ENCODE data around the gene SRSF11.
A peak's percentile ranks its signal among the peaks of the same experiment; 100 is the strongest.
"Not testable (repeated sequence)": the region's sequence is repeated elsewhere in the genome, so short reads cannot be mapped to it uniquely, and the experiment has no call there.

The SRSF11 gene, protein sequence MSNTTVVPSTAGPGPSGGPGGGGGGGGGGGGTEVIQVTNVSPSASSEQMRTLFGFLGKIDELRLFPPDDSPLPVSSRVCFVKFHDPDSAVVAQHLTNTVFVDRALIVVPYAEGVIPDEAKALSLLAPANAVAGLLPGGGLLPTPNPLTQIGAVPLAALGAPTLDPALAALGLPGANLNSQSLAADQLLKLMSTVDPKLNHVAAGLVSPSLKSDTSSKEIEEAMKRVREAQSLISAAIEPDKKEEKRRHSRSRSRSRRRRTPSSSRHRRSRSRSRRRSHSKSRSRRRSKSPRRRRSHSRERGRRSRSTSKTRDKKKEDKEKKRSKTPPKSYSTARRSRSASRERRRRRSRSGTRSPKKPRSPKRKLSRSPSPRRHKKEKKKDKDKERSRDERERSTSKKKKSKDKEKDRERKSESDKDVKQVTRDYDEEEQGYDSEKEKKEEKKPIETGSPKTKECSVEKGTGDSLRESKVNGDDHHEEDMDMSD

DNA sequence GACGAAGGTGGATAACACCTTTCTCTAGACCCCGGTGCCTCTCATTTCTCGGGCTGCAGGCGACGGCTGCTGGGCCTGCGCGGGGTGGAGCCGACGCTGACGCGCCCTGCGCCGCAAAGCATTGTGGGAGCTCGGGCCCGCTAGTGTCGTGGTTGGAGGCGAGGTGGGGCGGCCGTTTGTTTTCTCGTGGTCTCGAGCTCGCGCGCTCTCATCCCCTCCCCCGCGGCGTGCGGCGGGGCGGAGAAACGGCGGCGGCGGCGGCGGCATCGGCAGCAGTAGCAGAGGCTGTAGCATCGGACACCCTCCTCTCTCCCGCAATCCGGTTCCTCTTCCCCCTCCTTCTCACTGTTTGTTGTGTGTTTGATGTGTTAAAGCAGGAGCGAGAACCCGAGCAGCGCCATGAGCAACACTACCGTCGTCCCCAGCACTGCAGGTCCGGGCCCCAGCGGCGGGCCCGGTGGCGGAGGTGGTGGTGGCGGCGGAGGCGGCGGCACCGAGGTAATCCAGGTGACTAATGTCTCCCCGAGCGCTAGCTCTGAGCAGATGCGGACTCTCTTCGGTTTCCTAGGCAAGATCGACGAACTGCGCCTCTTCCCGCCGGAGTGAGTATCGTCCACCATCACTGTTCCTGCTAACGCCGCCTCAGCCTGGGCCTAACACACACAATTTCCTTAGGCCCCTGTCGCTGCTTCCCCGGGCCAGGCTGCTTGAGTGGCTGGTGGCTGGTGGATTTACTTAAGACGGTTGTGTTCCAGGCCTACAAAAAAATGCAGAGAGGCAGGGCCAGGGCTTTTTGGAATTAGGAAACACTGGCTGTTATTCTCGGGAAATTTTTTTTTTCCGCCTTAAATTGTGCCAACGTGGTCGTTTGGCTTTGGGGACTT lies at the start of gene SRSF11:
SRSF11 (plus strand) TSS at position 143 of the 884 bp plus-strand sequence; CDS start at position 400, 257 bp downstream.
- peak; percentile 88 to 91 for DNase-seq (ENCODE audit: low read depth in 2 of 2)

DNA sequence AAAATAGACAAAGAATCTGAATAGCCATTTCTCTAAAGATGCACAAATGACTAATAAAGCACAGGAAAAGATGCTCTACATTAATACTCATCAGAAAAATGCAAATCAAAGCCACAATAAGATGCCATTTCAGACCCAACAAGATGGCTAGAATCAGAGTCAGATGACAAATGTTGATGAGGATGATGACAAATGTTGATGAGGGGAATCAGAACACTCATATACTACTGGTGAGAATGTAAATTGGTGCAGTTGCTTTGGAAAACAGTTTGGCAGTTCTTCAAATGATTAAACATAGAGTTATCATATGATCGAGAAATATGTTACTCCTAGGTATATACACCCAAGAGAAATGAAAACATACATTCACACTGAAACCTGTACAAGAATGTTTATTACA lies 49.7 kb upstream of the SRSF11 start:
- no peak for DNase-seq (ENCODE audit: low read depth in 2 of 2)

DNA sequence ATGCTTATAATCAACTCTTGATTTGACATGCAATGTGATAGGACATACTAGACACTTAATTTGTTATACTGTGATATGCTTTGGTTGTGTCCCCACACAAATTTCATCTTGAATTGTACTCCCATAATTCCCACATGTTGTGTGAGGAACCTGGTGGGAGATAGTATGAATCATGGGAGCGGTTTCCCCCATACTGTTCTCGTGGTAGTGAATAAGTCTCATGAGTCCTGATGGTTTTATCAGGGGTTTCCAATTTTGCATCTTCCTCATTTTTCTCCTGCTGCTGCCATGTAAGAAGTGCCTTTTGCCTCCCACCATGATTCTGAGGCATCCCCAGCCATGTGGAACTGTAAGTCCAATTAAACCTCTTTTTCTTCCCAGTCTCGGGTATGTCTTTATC lies 36.0 kb upstream of the SRSF11 start:
- not testable (repeated sequence) for DNase-seq (ENCODE audit: low read depth in 2 of 2)

- DNase-seq (ENCODE audit: low read depth in 2 of 2), result no peak
These were observed 32.7 kb upstream of the SRSF11 start for GRCh38 chr1:70188522-70188921.

GRCh38 chr1:70190180-70190579 lies 31.0 kb upstream of the SRSF11 start:
- no peak for DNase-seq (ENCODE audit: low read depth in 2 of 2)

DNA sequence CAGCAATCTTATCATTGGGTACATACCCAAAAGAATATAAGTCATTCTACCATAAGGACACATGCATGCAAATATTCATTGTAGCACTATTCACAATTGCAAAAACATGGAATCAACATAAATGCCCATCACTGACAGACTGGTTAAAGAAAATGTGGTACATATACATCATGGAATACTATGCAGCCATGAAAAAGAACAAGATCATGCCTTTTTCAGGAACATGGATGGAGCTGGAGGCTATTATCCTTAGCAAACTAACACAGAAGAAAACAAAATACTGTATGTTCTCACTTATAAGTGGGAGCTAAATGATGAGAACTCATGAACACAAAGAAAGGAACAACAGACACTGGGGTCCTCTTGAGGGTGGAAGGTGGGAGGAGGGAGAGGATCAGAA lies 28.7 kb upstream of the SRSF11 start:
- not testable (repeated sequence) for DNase-seq (ENCODE audit: low read depth in 2 of 2)

- DNase-seq (ENCODE audit: low read depth in 2 of 2), result no peak
These were observed 26.6 kb upstream of the SRSF11 start for GRCh38 chr1:70194601-70195000.

DNA sequence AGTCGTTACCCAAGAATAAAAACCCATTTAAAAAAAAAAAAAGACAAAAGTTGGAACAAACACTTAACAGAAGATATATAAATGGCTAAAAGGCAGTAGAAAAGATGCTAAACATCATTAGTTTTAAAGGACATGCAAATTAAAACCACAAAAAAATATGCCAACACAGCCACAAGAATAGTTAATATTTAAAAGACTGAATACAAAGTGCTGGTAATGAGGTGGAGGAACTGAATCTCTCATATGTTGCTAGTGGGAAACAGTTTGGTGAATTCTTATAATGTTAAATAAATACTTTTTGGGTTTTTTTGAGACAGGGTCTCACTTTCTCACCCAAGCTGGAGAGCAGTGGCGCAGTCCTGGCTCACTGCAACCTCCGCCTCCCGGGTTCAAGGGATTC lies 25.8 kb upstream of the SRSF11 start:
- no peak for DNase-seq (ENCODE audit: low read depth in 2 of 2)

- no peak for DNase-seq (ENCODE audit: low read depth in 2 of 2)
These were observed 24.8 kb upstream of the SRSF11 start for GRCh38 chr1:70196333-70196732.

- no peak for DNase-seq (ENCODE audit: low read depth in 2 of 2)
These were observed 21.1 kb upstream of the SRSF11 start for GRCh38 chr1:70200065-70200464.

GRCh38 chr1:70202173-70202758 lies 18.9 kb upstream of the SRSF11 start:
- no peak for DNase-seq (ENCODE audit: low read depth in 2 of 2)

- no peak for DNase-seq (ENCODE audit: low read depth in 2 of 2)
These were observed 17.0 kb upstream of the SRSF11 start for GRCh38 chr1:70204139-70204538.

GRCh38 chr1:70204600-70204999 lies 16.6 kb upstream of the SRSF11 start:
- no peak for DNase-seq (ENCODE audit: low read depth in 2 of 2)

GRCh38 chr1:70205071-70205433 lies 16.1 kb upstream of the SRSF11 start:
- no peak for DNase-seq (ENCODE audit: low read depth in 2 of 2)

DNA sequence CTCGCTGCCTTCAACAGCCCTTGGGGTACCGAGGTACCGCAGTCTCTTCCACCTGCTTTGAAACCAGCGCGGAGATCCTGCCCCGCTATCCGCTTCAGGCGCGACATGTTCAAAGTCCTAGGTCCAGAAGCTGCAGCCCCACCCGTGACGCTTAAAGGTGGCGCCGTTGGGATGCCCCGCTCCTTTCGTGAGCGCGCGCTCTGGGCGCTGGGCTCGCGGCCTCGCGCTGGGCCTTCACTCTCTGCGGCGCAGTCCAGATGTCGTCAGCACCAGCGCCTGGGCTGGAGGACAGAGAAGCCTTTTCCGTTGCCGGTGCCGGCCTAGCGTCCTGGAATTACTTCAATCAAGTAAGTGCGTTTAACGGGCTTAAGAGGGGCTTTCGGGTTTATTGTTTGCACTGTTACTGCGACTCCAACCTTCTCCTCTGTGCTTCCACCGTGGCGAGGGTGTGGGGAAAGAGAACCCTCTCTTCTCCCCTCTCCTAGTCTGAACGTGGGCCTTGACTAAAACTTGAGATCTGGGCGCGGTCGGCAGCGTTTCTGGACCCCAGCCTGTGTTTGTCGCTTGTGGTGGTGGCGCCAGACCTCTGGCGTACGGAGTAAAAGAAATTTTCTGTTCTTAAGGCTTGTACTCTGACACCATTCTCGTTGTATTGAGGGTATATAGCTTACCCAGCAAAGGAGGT lies 15.6 kb upstream of the SRSF11 start, which contains the start of gene LRRC40:
LRRC40 (minus strand) TSS at position 146 of the 685 bp plus-strand sequence; CDS start at position 107, 39 bp downstream.
- peak; percentile 87 to 88 for DNase-seq (ENCODE audit: low read depth in 2 of 2)

GRCh38 chr1:70206833-70207232 lies 14.3 kb upstream of the SRSF11 start:
- DNase-seq (ENCODE audit: low read depth in 2 of 2), result not testable (repeated sequence)

- DNase-seq (ENCODE audit: low read depth in 2 of 2), result no peak
These were observed 13.7 kb upstream of the SRSF11 start for GRCh38 chr1:70207492-70207891.

DNA sequence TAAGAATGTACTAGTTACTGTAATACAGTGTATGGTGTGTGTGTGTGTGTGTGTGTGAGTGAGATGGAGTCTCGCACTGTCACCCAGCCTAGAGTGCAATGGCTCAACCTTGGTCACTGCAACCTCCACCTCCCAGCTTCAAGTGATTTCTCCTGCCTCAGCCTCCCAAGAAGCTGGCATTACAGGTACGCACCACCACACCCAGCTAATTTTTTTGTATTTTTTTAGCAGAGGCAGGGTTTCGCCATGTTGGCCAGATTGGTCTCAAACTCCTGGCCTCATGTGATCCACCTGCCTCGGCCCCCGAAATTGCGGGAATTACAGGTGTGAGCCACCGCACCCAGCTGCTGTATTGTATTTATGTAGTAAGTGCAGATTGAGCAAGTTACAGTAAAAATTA lies 12.9 kb upstream of the SRSF11 start:
- no peak for DNase-seq (ENCODE audit: low read depth in 2 of 2)

GRCh38 chr1:70210820-70211219 lies 10.4 kb upstream of the SRSF11 start:
- no peak for DNase-seq (ENCODE audit: low read depth in 2 of 2)

DNA sequence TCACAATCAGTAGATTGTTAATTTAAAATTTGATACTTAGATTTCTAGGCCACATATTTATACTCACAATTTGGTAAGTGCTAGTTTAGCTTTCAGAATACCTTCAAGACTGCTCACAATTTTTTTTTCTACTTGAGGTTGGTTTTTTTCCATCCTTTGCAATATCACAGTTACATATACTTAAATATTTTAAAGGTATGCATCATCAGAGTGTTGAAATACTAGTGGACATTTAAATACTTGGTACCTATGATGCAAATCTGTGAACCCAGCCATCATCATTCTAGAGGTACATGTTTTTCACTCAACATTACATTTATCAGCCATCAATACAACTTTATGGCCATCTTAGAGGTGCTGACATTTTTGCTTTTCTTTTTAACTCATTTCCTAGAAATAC lies 9.6 kb upstream of the SRSF11 start:
- DNase-seq (ENCODE audit: low read depth in 2 of 2), result peak in 1 of 2 experiments; percentile 6

DNA sequence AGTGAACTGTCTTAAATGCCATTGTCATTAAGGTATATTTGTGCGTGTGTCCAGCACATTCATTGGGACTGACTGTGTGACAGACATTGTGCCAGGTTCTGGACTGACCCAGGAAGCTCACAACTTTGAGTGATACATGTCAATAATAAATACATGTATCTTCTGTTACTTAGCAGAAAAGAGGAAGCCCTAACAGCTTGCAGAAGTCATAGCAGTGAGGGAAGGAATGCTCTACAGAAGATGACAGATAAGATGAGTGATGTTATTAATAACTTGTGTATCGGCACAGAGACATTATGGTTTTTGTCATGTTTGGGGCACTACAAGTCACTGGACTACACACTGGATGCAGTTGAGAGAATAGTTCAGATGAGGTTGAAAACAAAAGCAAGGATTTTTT lies 1.2 kb upstream of the SRSF11 start:
- DNase-seq (ENCODE audit: low read depth in 2 of 2), result no peak
